Natural killer cell (primary cell): ENCODE results near the gene GOLGB1. TPM values are rescaled to one million over a fixed set of nuclear protein-coding genes. Genes with fewer than 3 reads are reported as not detected.
"Not testable (repeated sequence)": the region's sequence is repeated elsewhere in the genome, so short reads cannot be mapped to it uniquely, and the experiment has no call there.

Experiments
- ATAC-seq, 3 donors: fragments of 150-1000 bp in 2 of 3; fragments of 200-7000 bp in 1 of 3; cut with Tn5 transposase; 1 replicate in 1 of 3; 2 replicates in 2 of 3; pipeline ENCODE4 v1.10.0; 2021; ENCODE audit warnings: mild to moderate bottlenecking in 2 of 3, moderate library complexity in 2 of 3
- DNase-seq, 2 donors: peaks; one replicate each; pipeline versions ENCODE4 v3.0.0 to v3.0.0-alpha.2; 2013 to 2021; ENCODE audit warnings: mixed read lengths in 1 of 2
- H3K27ac ChIP-seq: one replicate; pipeline ENCODE4 v1.5.1; 2013; ENCODE audit warnings: mild to moderate bottlenecking, low read length
- H3K27me3 ChIP-seq: one replicate; pipeline ENCODE4 v1.6.1; 2013; ENCODE audit warnings: low read length; ENCODE audit not compliant: control insufficient read depth, insufficient read depth
- H3K36me3 ChIP-seq: one replicate; pipeline ENCODE4 v1.6.1; 2013; ENCODE audit warnings: low read length; ENCODE audit not compliant: control insufficient read depth, insufficient read depth
- H3K4me1 ChIP-seq: one replicate; pipeline ENCODE4 v1.6.1; 2013; ENCODE audit warnings: low read length; ENCODE audit not compliant: control insufficient read depth, insufficient read depth
- H3K4me3 ChIP-seq: one replicate; pipeline ENCODE4 v1.5.1; 2013; ENCODE audit warnings: low read length
- H3K9me3 ChIP-seq: one replicate; pipeline ENCODE4 v1.6.1; 2013; ENCODE audit warnings: low read length; ENCODE audit not compliant: control insufficient read depth, insufficient read depth
- H3K27ac Mint-ChIP-seq, 2 donors: one replicate each; pipeline ENCODE4 v1.8.0; 2022; ENCODE audit warnings: mild to moderate bottlenecking in 2 of 2, mixed read lengths in 2 of 2, moderate library complexity in 1 of 2
- H3K27me3 Mint-ChIP-seq, 2 donors: one replicate each; pipeline ENCODE4 v1.8.0; 2022; ENCODE audit warnings: low read depth in 2 of 2, mixed read lengths in 2 of 2
- H3K36me3 Mint-ChIP-seq: one replicate; pipeline ENCODE4 v1.8.0; 2022; ENCODE audit warnings: mixed read lengths
- H3K4me1 Mint-ChIP-seq, 2 donors: one replicate each; pipeline ENCODE4 v1.8.0; 2022; ENCODE audit warnings: mixed read lengths in 2 of 2
- H3K4me3 Mint-ChIP-seq: one replicate; pipeline ENCODE4 v1.8.0; 2022; ENCODE audit warnings: mild to moderate bottlenecking, moderate library complexity, mixed read lengths
- H3K9me3 Mint-ChIP-seq, 2 donors: one replicate each; pipeline ENCODE4 v1.8.0; 2022; ENCODE audit warnings: mixed read lengths in 2 of 2
- CTCF ChIP-seq: fragments of 200-600 bp; IDR thresholded peaks from one replicate; pipeline ENCODE4 v1.8.0; 2022; ENCODE audit warnings: antibody characterized with exemption
- WGBS: methylation state at CpG from one replicate; pipeline ENCODE4 v1.1.7; 2013; ENCODE audit warnings: missing lambda C conversion rate; ENCODE audit not compliant: insufficient coverage; 5-methylcytosine and 5-hydroxymethylcytosine counted together
- intact Hi-C: fragments of 100-400 bp; cut with micrococcal nuclease; formaldehyde crosslinking; loops from one replicate; pipeline ENCODE4 v1.14.2; 2022
- total RNA-seq, 4 donors: library from RNA; stranded (reverse); fragments of 120-200 nt in 1 of 4; gene quantifications; one replicate each; pipeline versions ENCODE4 v1.2.3 to v1.2.4, GENCODE V29; 2013 to 2022

Gene GOLGB1
- total RNA-seq, 3 donors from 2014 or later (not counting 1 experiment from before 2014, with no cell fraction given): 55.4 to 67.2 (median 61.1) TPM

- H3K27ac ChIP-seq: no peak overlapping the region
- peaks cover 39% of the 10 kb centered on the region for H3K36me3 ChIP-seq
- no peak overlapping the region for H3K4me3 Mint-ChIP-seq
- H3K9me3 Mint-ChIP-seq: no peaks in the 10 kb centered on the region
- no peak for ATAC-seq
- H3K4me1 Mint-ChIP-seq: no peaks in the 10 kb centered on the region
- no peak overlapping the region for H3K27ac Mint-ChIP-seq
- no peaks in the 10 kb centered on the region for H3K27me3 ChIP-seq
- 93% methylated on average over 2 of the region's 2 CpGs for WGBS
- H3K9me3 ChIP-seq: no peaks in the 10 kb centered on the region
- intact Hi-C loops: no loop called here
- no peaks in the 10 kb centered on the region for H3K4me1 ChIP-seq
- peaks cover 19% of the 10 kb centered on the region for H3K36me3 Mint-ChIP-seq
- H3K4me3 ChIP-seq: no peak overlapping the region
- H3K27me3 Mint-ChIP-seq: no peaks in the 10 kb centered on the region
- TF ChIP-seq CTCF: no peak
- DNase-seq: no peak
Measured at GRCh38 chr3:121690777-121691405, 58.6 kb downstream of the GOLGB1 start.

GRCh38 chr3:121688747-121689146 lies 60.8 kb downstream of the GOLGB1 start:
- H3K36me3 ChIP-seq: peaks cover 33% of the 10 kb centered on the region
- intact Hi-C loops, DNase-seq, H3K4me3 Mint-ChIP-seq, H3K4me1 ChIP-seq, H3K27me3 ChIP-seq, H3K27ac ChIP-seq, H3K9me3 ChIP-seq, H3K4me1 Mint-ChIP-seq, H3K27ac Mint-ChIP-seq, H3K27me3 Mint-ChIP-seq, ATAC-seq, H3K4me3 ChIP-seq: not testable (repeated sequence)
- Mint-ChIP-seq H3K36me3 (peaks cover 34% of the 10 kb centered on the region), H3K9me3 (peaks cover 0 to 11% of the 10 kb centered on the region in 2 donors)
- WGBS: 98% methylated on average over 30 of the region's 31 CpGs

- ATAC-seq: no peak
- WGBS: 100% methylated on average over 1 of the region's 1 CpG
- H3K9me3 Mint-ChIP-seq: peaks cover 0 to 11% of the 10 kb centered on the region in 2 donors
- H3K4me1 ChIP-seq: no peaks in the 10 kb centered on the region
- peaks cover 43% of the 10 kb centered on the region for H3K36me3 ChIP-seq
- no peaks in the 10 kb centered on the region for H3K9me3 ChIP-seq
- no peak overlapping the region for H3K27ac ChIP-seq
- H3K4me1 Mint-ChIP-seq: no peaks in the 10 kb centered on the region
- no peak for TF ChIP-seq CTCF
- H3K4me3 ChIP-seq: no peak overlapping the region
- no peak for DNase-seq
- H3K27me3 Mint-ChIP-seq: no peaks in the 10 kb centered on the region
- H3K27me3 ChIP-seq: no peaks in the 10 kb centered on the region
- H3K27ac Mint-ChIP-seq: no peak overlapping the region
- intact Hi-C loops: no loop called here
- peaks cover 36% of the 10 kb centered on the region for H3K36me3 Mint-ChIP-seq
- H3K4me3 Mint-ChIP-seq: no peak overlapping the region
Measured at GRCh38 chr3:121681792-121682191, 67.7 kb downstream of the GOLGB1 start.

- H3K4me1 ChIP-seq: no peaks in the 10 kb centered on the region
- peaks cover 70% of the 10 kb centered on the region for H3K36me3 ChIP-seq
- DNase-seq (no peak), ATAC-seq (no peak)
- peaks cover 52% of the 10 kb centered on the region for H3K36me3 Mint-ChIP-seq
- H3K9me3 Mint-ChIP-seq: no peaks in the 10 kb centered on the region
- H3K4me3 ChIP-seq: no peak overlapping the region
- H3K27ac Mint-ChIP-seq: no peak overlapping the region
- no peaks in the 10 kb centered on the region for H3K9me3 ChIP-seq
- H3K4me3 Mint-ChIP-seq: no peak overlapping the region
- no peaks in the 10 kb centered on the region for H3K27me3 ChIP-seq
- intact Hi-C loops: no loop called here
- H3K4me1 Mint-ChIP-seq: no peaks in the 10 kb centered on the region
- H3K27ac ChIP-seq: no peak overlapping the region
- no peaks in the 10 kb centered on the region for H3K27me3 Mint-ChIP-seq
- 100% methylated on average over 1 of the region's 2 CpGs for WGBS
- no peak for TF ChIP-seq CTCF
Measured at GRCh38 chr3:121677141-121677540, 72.4 kb downstream of the GOLGB1 start.
